Measurements from ENCODE around the gene AMIGO1. TPM values are rescaled to one million over a fixed set of nuclear protein-coding genes. Genes with fewer than 3 reads are reported as not detected.

AMIGO1 gene
- total RNA-seq, 1 experiment from 2014 or later, result 0.10 TPM

GRCh38 chr1:109517337-109517736, 7.8 kb upstream of the AMIGO1 start:
- Histone ChIP-seq H3K27me3 (ENCODE audit: insufficient read depth, low read length) (no peaks in the 10 kb centered on the region; the same call in 1 of the 2 replicates), H3K9ac (ENCODE audit: low read length) (no peak overlapping the region), H3K27ac (ENCODE audit: low read depth, low read length) (no peak overlapping the region), H3K4me2 (ENCODE audit: low read length) (no peak overlapping the region), H3K79me2 (ENCODE audit: insufficient read depth, low read length) (no peaks in the 10 kb centered on the region), H3K4me1 (ENCODE audit: control insufficient read depth in 1 of 2, insufficient read depth in 2 of 2, low read length in 2 of 2) (peaks cover 6 to 7% of the 10 kb centered on the region in 2 experiments; a peak in 2 of 4 replicates), H2AFZ (ENCODE audit: low read depth, low read length, poor library complexity, severe bottlenecking) (no peak overlapping the region), H3K4me3 (replicated peaks in 1 of 2; ENCODE audit: low read depth in 1 of 2, low read length in 2 of 2) (no peak overlapping the region), H4K20me1 (ENCODE audit: insufficient read depth) (no peaks in the 10 kb centered on the region), H3K9me2 (ENCODE audit: insufficient read depth) (no peaks in the 10 kb centered on the region), H3K9me3 (ENCODE audit: control insufficient read depth in 1 of 2, insufficient read depth in 1 of 2, low read depth in 1 of 2, low read length in 2 of 2) (no peaks in the 10 kb centered on the region), H3K36me3 (ENCODE audit: control insufficient read depth in 1 of 2, insufficient read depth in 2 of 2, low read length in 2 of 2) (no peaks in the 10 kb centered on the region)
- TF ChIP-seq RAD21 (IDR thresholded peaks at IDR 0.05; ENCODE audit: low read depth) (no peak), CEBPB (IDR thresholded peaks at IDR 0.05; ENCODE audit: low read depth) (no peak), JUND (IDR thresholded peaks at IDR 0.05) (no peak), ELF1 (IDR thresholded peaks at IDR 0.05; ENCODE audit: borderline replicate concordance, low read depth) (no peak), POLR2AphosphoS5 (IDR thresholded peaks at IDR 0.05; ENCODE audit: low read depth, low read length) (no peak), SIN3A (IDR thresholded peaks at IDR 0.05; ENCODE audit: low read depth) (no peak), ZNF274 (IDR thresholded peaks at IDR 0.05; ENCODE audit: low read depth, low read length) (no peak), REST (IDR thresholded peaks at IDR 0.05; ENCODE audit: low read depth) (no peak), TCF7L2 (IDR thresholded peaks at IDR 0.05; ENCODE audit: borderline replicate concordance, extremely low read depth, insufficient read depth, insufficient read length) (no peak), SP1 (IDR thresholded peaks at IDR 0.05; ENCODE audit: low read depth) (no peak), ATF3 (IDR thresholded peaks at IDR 0.05) (no peak), EZH2phosphoT487 (IDR thresholded peaks at IDR 0.05; ENCODE audit: borderline replicate concordance) (no peak), ZBTB33 (IDR thresholded peaks at IDR 0.05; ENCODE audit: extremely low read depth, insufficient replicate concordance, low read length) (no peak), EGR1 (IDR thresholded peaks at IDR 0.05; ENCODE audit: low read depth) (no peak), SRF (IDR thresholded peaks at IDR 0.05; ENCODE audit: low read depth) (no peak), EZH2 (IDR thresholded peaks at IDR 0.05) (no peak), YY1 (IDR thresholded peaks at IDR 0.05; ENCODE audit: extremely low read depth, insufficient replicate concordance, low read depth, low read length) (no peak)
- RAD21 ChIA-PET (ENCODE audit: low non-redundant PET in 1 of 2, low total read pairs in 2 of 2, uncharacterized antibody in 2 of 2, unreplicated experiment in 2 of 2), result no interaction called here
- intact Hi-C loops (cut with micrococcal nuclease), result no loop called here
- no peak for ATAC-seq
- no peak for DNase-seq (ENCODE audit: low read depth, low spot score)
- CTCF ChIA-PET, result no interaction called here
- no TSS peak for BruUV-seq (replicated peaks)
- POLR2A ChIA-PET, result no interaction called here
